GM21367 (cell line): ENCODE measurements around the gene SOX10.
"Not testable (repeated sequence)": the region's sequence is repeated elsewhere in the genome, so short reads cannot be mapped to it uniquely, and the experiment has no call there.

ENCODE experiments used
- ATAC-seq: cut with Tn5 transposase; IDR thresholded peaks from one replicate; pipeline ENCODE4 v1.9.1; 2021; ENCODE audit not compliant: unreplicated experiment

The SOX10 gene

GRCh38 chr22:37965940-37966664, 18.3 kb downstream of the SOX10 start:
- ATAC-seq = no peak

GRCh38 chr22:37961062-37961461, 23.3 kb downstream of the SOX10 start:
- no peak for ATAC-seq

DNA sequence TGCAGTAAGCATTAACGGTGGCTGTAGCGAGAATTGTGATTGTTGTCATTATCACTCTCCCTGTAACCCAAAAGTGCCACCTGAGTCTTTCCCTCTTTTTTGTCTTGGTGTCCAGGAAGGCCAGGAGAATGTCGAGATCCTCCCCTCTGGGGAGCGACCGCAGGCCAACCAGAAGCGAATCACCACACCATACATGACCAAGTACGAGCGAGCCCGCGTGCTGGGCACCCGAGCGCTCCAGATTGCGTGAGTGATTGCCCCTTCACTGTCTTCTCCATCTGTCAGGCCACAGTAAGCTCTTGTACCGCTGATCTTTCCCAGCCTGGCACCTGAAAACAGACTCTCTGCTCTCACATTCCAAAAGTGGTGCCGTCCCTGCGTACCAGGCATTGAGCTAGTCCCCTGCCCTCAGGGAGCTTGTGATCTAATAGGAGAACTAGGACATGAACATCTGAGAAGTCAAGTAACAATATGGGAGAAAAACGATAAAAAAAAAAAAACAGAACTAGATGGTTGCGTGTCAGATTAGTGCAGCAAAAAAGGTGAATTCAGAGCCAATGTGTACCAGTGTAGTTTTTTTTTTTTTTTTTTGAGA, 25.0 kb downstream of the SOX10 start:
- ATAC-seq = no peak

DNA sequence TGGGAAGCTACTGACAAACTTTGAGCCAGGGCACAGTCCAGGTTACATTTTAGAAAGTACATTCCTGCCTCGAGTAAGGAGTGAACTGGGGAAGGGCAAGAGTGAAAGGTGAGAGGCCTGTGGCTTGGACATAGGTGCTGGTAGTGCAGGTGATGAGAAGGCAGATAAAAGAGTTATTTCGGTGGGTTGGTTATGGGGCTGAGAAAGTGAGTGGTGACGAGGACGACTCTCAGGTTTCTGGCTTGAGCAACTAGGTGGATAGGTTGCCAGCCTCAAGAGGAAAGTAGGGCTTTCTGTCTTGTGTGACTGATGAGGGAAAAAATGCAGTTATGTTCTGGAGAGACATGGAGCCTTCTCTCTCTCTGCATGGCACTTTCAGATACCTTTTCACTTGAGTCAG, 27.1 kb downstream of the SOX10 start:
- no peak for ATAC-seq

GRCh38 chr22:37955825-37956397, 28.4 kb downstream of the SOX10 start:
- not testable (repeated sequence) for ATAC-seq

DNA sequence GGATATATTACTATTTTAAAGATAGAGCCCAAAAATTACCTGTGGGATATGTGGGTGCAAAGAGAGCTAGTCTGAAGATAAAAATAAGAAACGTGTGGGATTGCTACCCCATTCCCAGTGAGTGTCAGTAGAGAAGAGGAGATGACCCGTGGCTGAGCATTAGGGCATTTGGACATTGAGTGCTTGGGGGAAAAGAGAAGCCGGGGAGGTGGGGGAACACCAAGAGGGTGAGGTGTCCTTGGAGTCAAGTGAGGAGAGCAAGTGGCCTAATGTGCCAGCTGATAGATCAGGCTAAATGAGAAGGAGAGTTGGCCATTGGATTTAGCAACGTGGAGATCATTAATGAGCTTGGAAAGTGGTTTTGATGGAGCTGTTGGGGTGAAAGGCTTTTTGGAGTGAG, 29.7 kb downstream of the SOX10 start:
- no peak for ATAC-seq

DNA sequence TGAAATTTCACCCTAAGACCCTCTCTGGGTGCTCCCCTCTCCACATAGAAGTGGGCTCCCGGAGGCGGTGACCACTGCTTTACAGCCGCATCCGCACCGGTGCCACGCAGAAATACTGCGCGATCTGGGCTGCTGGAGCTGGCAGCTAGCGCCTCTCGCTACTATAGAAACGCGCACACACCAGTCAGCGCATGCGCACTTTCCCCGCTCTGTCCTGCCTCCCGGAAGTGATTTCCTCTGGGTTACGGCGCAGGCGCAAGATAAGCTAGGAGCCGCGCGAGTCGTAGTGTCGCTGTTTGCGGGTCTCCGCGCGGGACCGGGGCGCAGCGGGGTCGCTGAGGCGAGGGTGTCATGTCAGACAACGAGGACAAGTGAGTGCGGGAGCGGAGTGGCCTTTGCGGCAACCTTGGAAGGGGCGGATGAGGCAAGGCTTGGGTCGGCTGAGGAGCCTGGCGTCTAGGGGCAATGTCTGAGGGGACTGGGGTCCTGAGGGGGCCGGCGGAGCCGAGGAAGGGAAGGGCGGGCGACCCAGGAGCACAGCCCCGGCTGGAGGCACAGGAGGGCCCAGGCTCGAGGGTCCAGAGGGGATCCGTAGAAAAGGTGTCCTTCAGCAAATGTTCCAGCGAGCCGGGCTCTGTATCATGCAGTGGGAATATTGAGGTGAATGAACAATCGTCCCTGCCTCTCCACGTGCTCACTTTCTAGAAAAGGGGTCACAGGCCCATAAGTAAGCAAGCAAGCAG, 30.7 kb downstream of the SOX10 start, which contains the start of the genes C22orf23 and POLR2F:
C22orf23 (minus strand) TSS at position 165 of the 743 bp plus-strand sequence. CDS start 452 bp downstream, outside the sequence.
POLR2F (plus strand) TSS at position 263 of the 743 bp plus-strand sequence; CDS start at position 352, 89 bp downstream.
- ATAC-seq = peak; percentile 68

DNA sequence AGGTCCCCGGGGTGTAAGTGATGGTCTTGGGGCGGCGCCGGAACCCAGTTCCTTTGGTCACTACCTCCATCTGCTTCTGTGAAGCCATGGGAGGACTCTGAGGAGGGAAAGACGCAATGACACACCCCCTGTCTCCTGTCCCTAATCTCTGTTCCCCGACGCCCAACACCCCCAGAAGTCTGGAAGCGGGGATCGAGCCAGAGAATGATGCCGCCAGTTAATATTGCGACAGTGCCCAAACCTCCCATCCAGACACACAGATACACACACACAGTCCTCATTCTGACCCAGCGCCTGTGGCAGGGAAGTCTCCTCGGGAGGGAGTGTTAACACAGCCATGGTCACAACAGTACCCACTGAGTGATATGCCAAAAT, 31.3 kb downstream of the SOX10 start:
- peak; percentile 46 for ATAC-seq

GRCh38 chr22:37952629-37953028, 31.7 kb downstream of the SOX10 start:
- not testable (repeated sequence) for ATAC-seq

GRCh38 chr22:37951305-37951704, 33.0 kb downstream of the SOX10 start:
- no peak for ATAC-seq

DNA sequence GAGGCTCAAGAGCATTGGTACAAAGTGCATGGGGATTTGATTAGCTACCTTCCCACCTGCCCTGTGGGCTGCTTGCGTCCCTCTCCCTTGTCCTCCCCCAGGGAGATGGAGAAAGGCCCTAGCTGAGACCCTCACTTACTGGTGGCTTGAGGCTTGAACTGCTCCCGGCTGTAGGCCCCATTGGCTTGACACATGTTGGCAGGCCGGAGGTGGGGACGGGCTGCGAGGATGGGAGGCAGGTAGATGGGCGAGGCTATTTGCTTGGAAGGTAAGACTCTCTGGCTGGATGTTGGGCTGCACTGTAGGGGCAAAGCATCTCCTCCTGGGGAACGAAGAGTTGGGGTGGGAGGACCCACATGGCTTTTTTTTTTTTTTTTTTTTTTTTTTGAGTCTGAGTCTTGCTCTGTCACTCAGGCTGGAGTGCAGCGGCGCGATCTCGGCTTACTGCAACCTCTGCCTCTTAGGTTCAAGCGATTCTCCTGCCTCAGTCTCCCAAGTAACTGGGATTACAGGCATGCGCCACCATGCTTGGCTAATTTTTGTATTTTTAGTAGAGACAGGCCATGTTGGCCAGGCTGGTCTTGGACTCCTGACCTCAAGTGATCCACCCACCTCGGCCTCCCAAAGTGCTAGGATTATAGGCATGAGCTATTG, 37.1 kb downstream of the SOX10 start:
- ATAC-seq = not testable (repeated sequence)

DNA sequence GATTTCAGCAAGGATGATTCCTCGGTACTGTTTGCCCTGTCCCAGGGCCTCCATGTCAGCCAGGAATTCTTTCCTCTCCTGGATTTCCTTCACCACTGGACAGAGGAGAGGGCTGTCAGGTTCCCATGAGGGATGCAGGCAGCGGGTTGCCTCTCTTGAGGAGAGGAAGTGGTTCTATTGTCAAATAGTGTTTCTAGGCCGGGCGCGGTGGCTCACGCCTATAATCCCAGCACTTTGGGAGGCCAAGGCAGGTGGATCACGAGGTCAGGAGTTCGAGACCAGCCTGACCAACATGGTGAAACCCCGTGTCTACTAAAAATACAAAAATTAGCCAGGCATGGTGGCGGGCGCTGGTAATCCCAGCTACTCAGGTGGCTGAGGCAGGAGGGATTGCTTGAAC, 39.9 kb downstream of the SOX10 start:
- ATAC-seq = not testable (repeated sequence)

DNA sequence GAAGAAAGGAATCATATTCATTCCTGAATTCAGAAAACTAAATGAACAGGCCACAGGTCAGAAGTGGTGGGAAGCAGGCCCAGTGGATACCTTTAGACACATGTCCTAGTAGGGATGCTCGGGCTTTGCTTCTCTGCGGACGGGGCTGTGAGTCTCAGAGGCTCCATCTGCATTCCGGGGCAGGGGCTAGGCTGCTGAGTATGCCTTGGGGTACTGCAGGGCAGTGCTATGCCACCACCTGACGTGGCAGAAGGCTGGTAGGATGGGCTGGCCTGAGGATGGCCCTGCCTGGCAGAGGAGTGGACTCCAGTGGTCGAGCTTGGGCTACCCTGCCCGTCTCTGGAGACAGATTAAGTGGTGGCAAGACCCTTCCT, 40.5 kb downstream of the SOX10 start:
- no peak for ATAC-seq

GRCh38 chr22:37943136-37943824, 41.1 kb downstream of the SOX10 start:
- no peak for ATAC-seq

GRCh38 chr22:37942133-37942532, 42.2 kb downstream of the SOX10 start:
- ATAC-seq = no peak

DNA sequence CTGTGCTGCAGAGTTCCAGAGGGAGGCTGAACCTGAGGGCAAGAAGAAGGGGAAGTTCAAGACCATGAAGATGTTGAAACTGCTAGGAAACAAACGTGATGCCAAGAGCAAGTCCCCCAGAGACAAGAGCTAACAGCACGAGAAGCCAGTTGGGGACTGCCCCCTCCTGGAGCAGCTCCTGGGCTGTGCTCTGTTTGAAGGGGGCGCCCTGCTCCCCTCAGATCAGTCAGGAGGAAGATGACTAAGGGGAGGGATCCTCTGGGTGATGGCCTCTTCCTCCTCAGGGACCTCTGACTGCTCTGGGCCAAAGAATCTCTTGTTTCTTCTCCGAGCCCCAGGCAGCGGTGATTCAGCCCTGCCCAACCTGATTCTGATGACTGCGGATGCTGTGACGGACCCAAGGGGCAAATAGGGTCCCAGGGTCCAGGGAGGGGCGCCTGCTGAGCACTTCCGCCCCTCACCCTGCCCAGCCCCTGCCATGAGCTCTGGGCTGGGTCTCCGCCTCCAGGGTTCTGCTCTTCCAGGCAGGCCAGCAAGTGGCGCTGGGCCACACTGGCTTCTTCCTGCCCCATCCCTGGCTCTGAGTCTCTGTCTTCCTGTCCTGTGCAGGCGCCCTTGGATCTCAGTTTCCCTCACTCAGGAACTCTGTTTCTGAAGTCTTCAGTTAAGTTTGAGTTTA, 43.5 kb downstream of the SOX10 start:
- ATAC-seq = no peak

GRCh38 chr22:37933711-37934376, 50.5 kb downstream of the SOX10 start:
- no peak for ATAC-seq

DNA sequence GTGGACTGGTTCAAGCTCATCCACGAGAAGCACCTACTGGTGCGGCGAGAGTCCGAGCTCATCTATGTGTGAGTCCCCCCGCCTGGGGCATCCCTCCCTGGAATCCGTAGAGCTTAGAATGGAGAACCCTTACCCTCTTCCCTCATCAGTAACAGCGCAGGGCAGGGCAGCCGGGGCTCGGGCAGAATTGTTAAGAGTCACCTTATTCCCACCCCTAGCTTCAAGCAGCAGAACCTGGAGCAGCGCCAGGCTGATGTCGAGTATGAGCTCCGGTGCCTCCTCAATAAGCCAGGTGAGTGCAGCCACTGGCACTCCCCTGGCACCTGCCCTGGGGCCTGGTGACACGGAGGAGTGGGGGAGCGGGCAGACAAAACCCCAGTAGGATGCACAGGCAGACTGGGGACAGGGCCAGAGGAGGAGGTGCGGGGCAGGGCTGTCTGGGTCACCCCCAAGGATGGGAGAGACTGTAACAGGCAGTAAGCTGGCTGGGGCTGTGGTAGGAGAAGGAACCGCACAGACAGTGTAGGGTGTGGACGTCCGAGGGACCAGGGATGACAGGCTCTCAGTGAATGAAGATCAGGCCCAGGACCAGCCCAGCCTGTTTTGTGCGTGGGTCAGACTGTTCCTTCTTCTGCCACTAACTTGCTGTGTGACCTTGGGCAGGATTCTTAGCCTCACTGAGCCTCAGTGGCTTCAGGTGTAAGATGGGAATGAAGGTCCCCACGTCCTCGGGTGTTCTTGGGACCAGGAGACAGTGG, 51.4 kb downstream of the SOX10 start:
- no peak for ATAC-seq

- no peak for ATAC-seq
These were observed 52.0 kb downstream of the SOX10 start for GRCh38 chr22:37932401-37932800.
